Measurements from ENCODE around the gene KCNAB1. TPM values are rescaled to one million over a fixed set of nuclear protein-coding genes. Genes with fewer than 3 reads are reported as not detected.

The KCNAB1 gene
- total RNA-seq, 1 donor from 2014 or later: 2.1 TPM

GRCh38 chr3:156530980-156531379, 410.6 kb downstream of the KCNAB1 start:
- Mint-ChIP-seq H3K9me3 (ENCODE audit: low read depth) (no peaks in the 10 kb centered on the region), H3K4me3 (ENCODE audit: low read depth) (no peak overlapping the region), H3K36me3 (ENCODE audit: insufficient read depth) (no peaks in the 10 kb centered on the region), H3K27ac (no peak overlapping the region), H3K4me1 (ENCODE audit: low read depth) (peaks cover 22% of the 10 kb centered on the region), H3K27me3 (no peaks in the 10 kb centered on the region)
- no peak for DNase-seq (ENCODE audit: low spot score, unreplicated experiment)
- TF ChIP-seq, protein P1, sequence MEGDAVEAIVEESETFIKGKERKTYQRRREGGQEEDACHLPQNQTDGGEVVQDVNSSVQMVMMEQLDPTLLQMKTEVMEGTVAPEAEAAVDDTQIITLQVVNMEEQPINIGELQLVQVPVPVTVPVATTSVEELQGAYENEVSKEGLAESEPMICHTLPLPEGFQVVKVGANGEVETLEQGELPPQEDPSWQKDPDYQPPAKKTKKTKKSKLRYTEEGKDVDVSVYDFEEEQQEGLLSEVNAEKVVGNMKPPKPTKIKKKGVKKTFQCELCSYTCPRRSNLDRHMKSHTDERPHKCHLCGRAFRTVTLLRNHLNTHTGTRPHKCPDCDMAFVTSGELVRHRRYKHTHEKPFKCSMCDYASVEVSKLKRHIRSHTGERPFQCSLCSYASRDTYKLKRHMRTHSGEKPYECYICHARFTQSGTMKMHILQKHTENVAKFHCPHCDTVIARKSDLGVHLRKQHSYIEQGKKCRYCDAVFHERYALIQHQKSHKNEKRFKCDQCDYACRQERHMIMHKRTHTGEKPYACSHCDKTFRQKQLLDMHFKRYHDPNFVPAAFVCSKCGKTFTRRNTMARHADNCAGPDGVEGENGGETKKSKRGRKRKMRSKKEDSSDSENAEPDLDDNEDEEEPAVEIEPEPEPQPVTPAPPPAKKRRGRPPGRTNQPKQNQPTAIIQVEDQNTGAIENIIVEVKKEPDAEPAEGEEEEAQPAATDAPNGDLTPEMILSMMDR (IDR thresholded peaks at IDR 0.05; ENCODE audit: unreplicated experiment): no peak

- Mint-ChIP-seq H3K4me1 (ENCODE audit: low read depth) (peaks cover 22% of the 10 kb centered on the region), H3K4me3 (ENCODE audit: low read depth) (no peak overlapping the region), H3K36me3 (ENCODE audit: insufficient read depth) (no peaks in the 10 kb centered on the region), H3K27ac (no peak overlapping the region), H3K9me3 (ENCODE audit: low read depth) (no peaks in the 10 kb centered on the region), H3K27me3 (no peaks in the 10 kb centered on the region)
- TF ChIP-seq, protein P1 (IDR thresholded peaks at IDR 0.05; ENCODE audit: unreplicated experiment): no peak
- no peak for DNase-seq (ENCODE audit: low spot score, unreplicated experiment)
Observed at GRCh38 chr3:156532730-156533129, 412.4 kb downstream of the KCNAB1 start.

GRCh38 chr3:156533205-156533604, 412.8 kb downstream of the KCNAB1 start:
- no peaks in the 10 kb centered on the region for H3K36me3 Mint-ChIP-seq (ENCODE audit: insufficient read depth)
- no peak for DNase-seq (ENCODE audit: low spot score, unreplicated experiment)
- H3K27ac Mint-ChIP-seq: peak overlapping the region; percentile 2
- no peaks in the 10 kb centered on the region for H3K27me3 Mint-ChIP-seq
- TF ChIP-seq, protein P1 (IDR thresholded peaks at IDR 0.05; ENCODE audit: unreplicated experiment): no peak
- no peak overlapping the region for H3K4me3 Mint-ChIP-seq (ENCODE audit: low read depth)
- no peaks in the 10 kb centered on the region for H3K9me3 Mint-ChIP-seq (ENCODE audit: low read depth)
- peaks cover 24% of the 10 kb centered on the region for H3K4me1 Mint-ChIP-seq (ENCODE audit: low read depth)

DNA sequence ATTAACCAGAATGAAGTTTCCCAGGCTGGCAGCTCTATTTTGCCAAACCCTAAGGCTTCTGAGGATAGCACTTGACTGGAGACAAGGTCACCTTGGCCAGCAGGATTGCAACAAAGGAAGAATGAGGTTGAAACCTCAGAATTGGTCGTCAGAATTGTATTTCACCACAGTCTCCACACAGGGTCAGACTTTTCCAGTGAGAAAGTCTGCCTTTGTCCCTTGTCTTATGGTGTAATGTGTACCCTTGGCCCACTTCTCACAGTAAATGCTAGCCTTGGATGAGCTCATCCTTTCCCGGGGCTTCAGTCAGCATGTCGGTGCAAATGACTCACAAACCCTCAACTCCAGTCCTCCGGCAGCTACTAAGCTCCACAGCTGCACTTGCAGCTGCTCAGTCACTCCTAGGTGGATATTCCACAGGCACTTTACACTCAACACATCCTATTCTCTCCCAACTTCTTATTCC, 414.8 kb downstream of the KCNAB1 start:
- Mint-ChIP-seq H3K36me3 (ENCODE audit: insufficient read depth) (no peaks in the 10 kb centered on the region), H3K4me1 (ENCODE audit: low read depth) (peaks cover 27% of the 10 kb centered on the region), H3K27ac (peak overlapping the region; percentile 95), H3K9me3 (ENCODE audit: low read depth) (no peaks in the 10 kb centered on the region), H3K4me3 (ENCODE audit: low read depth) (no peak overlapping the region), H3K27me3 (no peaks in the 10 kb centered on the region)
- TF ChIP-seq, protein P1 (IDR thresholded peaks at IDR 0.05; ENCODE audit: unreplicated experiment): peak; percentile 21
- no peak for DNase-seq (ENCODE audit: low spot score, unreplicated experiment)

GRCh38 chr3:156535798-156536197, 415.4 kb downstream of the KCNAB1 start:
- DNase-seq (ENCODE audit: low spot score, unreplicated experiment): no peak
- Mint-ChIP-seq H3K36me3 (ENCODE audit: insufficient read depth) (peaks cover 2% of the 10 kb centered on the region), H3K27ac (peak overlapping the region; percentile 95), H3K4me3 (ENCODE audit: low read depth) (no peak overlapping the region), H3K27me3 (no peaks in the 10 kb centered on the region), H3K4me1 (ENCODE audit: low read depth) (peaks cover 27% of the 10 kb centered on the region), H3K9me3 (ENCODE audit: low read depth) (no peaks in the 10 kb centered on the region)
- TF ChIP-seq, protein P1 (IDR thresholded peaks at IDR 0.05; ENCODE audit: unreplicated experiment): no peak

All from progenitor cell of endocrine pancreas (in vitro differentiated cells).